ENCODE data around the gene ETV3. TPM values are rescaled to one million over a fixed set of nuclear protein-coding genes. Genes with fewer than 3 reads are reported as not detected.

ETV3 gene
- total RNA-seq, 3 donors from 2014 or later, result 20.0 to 28.0 (median 22.0) TPM

GRCh38 chr1:157158967-157159366 is 20.8 kb upstream of the ETV3 start:
- Histone ChIP-seq H3K36me3 (no peaks in the 10 kb centered on the region), H3K4me1 (peaks cover 7 to 15% of the 10 kb centered on the region in 2 donors), H3K27me3 (no peaks in the 10 kb centered on the region), H3K9me3 (no peaks in the 10 kb centered on the region), H3K4me3 (no peak overlapping the region), H3K27ac (no peak overlapping the region)
- no peak for DNase-seq (ENCODE audit: low spot score in 2 of 2)
- TF ChIP-seq POLR2AphosphoS5 (IDR thresholded peaks at IDR 0.05) (no peak), CTCF (IDR thresholded peaks at IDR 0.05) (no peak), POLR2A (IDR thresholded peaks at IDR 0.05) (no peak)
- intact Hi-C loops (cut with DNase I; ENCODE audit: low total_unique reads), result no loop called here

DNA sequence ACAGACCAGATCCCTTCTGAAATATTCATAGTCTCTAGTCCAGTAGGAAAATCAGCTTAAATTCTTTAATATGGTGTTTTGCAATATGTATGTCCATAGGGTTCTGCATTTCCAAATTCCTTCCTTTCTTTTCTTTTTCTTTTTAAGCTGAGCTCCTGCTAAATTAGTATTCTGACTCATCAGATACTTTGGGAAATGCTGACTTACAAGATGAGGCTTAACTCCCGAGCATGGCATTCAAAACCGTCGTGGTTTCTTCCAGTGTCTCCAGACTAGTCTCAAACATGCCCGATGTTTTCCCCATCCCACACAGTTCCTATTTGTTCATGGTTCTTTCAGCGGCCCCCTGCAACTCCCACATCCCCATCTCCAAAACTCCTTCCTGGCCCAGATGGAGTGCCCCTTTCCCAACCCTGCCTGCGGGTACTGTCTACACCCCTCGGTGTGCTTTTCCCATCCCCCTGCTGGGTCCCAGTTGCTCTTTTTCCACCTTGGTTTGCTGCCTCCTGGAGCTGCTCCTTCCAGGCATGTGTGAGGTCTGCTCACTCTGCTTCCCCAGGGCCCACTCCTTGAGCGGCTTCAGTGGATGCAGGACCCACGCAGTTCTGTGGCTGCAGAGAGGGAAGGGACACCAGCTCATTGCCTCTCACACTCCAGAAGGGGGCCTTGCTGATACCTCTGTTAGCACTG is 19.5 kb upstream of the ETV3 start:
- Histone ChIP-seq H3K27me3 (no peaks in the 10 kb centered on the region), H3K9me3 (no peaks in the 10 kb centered on the region), H3K27ac (no peak overlapping the region), H3K4me3 (no peak overlapping the region), H3K4me1 (peaks cover 7 to 15% of the 10 kb centered on the region in 2 donors), H3K36me3 (no peaks in the 10 kb centered on the region)
- intact Hi-C loops (cut with DNase I; ENCODE audit: low total_unique reads), result no loop called here
- DNase-seq (ENCODE audit: low spot score in 2 of 2), result no peak
- no peak for TF ChIP-seq POLR2A (IDR thresholded peaks at IDR 0.05)
- TF ChIP-seq CTCF (IDR thresholded peaks at IDR 0.05), result no peak
- TF ChIP-seq POLR2AphosphoS5 (IDR thresholded peaks at IDR 0.05), result no peak

GRCh38 chr1:157156058-157156541 is 17.9 kb upstream of the ETV3 start:
- no peak for TF ChIP-seq POLR2A (IDR thresholded peaks at IDR 0.05)
- peak; percentile 94 to 98 (median 96) for TF ChIP-seq CTCF (IDR thresholded peaks at IDR 0.05)
- H3K9me3 ChIP-seq, result no peaks in the 10 kb centered on the region
- H3K27me3 ChIP-seq, result no peaks in the 10 kb centered on the region
- peak in 1 of 2 donors; percentile 60 for DNase-seq (ENCODE audit: low spot score in 2 of 2)
- peaks cover 7 to 15% of the 10 kb centered on the region in 2 donors for H3K4me1 ChIP-seq
- intact Hi-C loops (cut with DNase I; ENCODE audit: low total_unique reads), result no loop called here
- peak overlapping the region; percentile 4 to 15 for H3K27ac ChIP-seq
- H3K4me3 ChIP-seq, result peak overlapping the region in 2 of 3 donors; percentile 15 to 59
- no peaks in the 10 kb centered on the region for H3K36me3 ChIP-seq

DNA sequence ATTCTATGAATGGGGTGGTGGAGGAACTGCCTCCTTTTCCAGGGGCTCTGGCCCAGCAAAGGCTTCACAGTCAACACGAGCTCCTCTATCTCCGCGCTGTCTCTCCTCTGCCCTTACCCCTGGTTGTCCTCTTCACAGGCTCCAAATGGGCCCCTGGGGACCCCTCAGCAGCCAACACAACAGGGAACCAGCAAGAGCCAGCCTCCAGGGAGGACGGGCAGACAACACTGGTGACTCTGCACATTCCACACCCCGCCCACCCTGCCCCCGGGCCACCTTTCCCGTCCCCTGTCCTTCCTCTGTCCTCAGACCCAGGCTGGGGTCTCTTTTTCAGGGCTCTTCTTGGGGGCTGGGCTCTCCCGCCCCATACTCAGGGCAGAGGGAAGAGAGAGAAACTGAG is 17.5 kb upstream of the ETV3 start:
- DNase-seq (ENCODE audit: low spot score in 2 of 2), result no peak
- intact Hi-C loops (cut with DNase I; ENCODE audit: low total_unique reads), result no loop called here
- Histone ChIP-seq H3K27ac (peak overlapping the region; percentile 4 to 15), H3K9me3 (no peaks in the 10 kb centered on the region), H3K4me3 (peak overlapping the region in 2 of 3 donors; percentile 15 to 59), H3K27me3 (no peaks in the 10 kb centered on the region), H3K4me1 (peaks cover 7 to 15% of the 10 kb centered on the region in 2 donors), H3K36me3 (no peaks in the 10 kb centered on the region)
- TF ChIP-seq CTCF (IDR thresholded peaks at IDR 0.05), result no peak
- TF ChIP-seq POLR2AphosphoS5 (IDR thresholded peaks at IDR 0.05), result peak in 1 of 3 donors; percentile 7

DNA sequence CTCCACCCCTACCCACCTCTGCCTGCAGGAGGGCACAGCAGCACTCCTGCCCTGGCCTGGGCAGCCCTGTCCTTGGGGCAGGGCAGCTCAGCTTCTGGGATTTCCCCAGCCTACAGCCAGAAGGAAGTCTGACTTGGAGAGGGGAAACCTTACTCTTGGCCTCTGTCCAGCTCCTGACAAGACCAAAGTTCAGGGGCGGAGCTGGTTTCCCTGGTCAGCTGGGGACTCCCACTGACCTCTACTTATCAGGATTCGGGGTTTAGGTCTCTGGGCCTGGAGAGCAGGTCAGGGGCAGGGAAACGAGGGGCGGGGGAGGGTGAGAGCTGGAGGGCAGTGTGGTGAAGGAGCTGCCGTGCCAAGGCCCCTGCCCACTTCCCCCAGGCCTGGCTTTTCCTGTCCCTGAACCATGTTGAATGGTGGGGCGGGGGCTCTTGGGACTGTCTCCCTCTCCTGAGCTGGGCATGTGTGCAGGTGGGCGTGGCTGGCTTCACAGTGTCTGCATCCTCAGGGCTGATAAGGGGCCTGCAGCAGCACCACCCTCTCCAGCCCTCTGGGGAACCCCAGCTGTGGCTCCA is 16.8 kb upstream of the ETV3 start:
- H3K36me3 ChIP-seq, result no peaks in the 10 kb centered on the region
- intact Hi-C loops (cut with DNase I; ENCODE audit: low total_unique reads), result no loop called here
- DNase-seq (ENCODE audit: low spot score in 2 of 2), result no peak
- peak overlapping the region; percentile 15 to 48 for H3K27ac ChIP-seq
- H3K4me1 ChIP-seq, result peaks cover 7 to 15% of the 10 kb centered on the region in 2 donors
- TF ChIP-seq CTCF (IDR thresholded peaks at IDR 0.05), result no peak
- no peak for TF ChIP-seq POLR2AphosphoS5 (IDR thresholded peaks at IDR 0.05)
- TF ChIP-seq POLR2A (IDR thresholded peaks at IDR 0.05), result no peak
- no peaks in the 10 kb centered on the region for H3K9me3 ChIP-seq
- peak overlapping the region in 1 of 3 donors; percentile 59 for H3K4me3 ChIP-seq
- no peaks in the 10 kb centered on the region for H3K27me3 ChIP-seq
